ENCODE measurements around the gene MAGI1. TPM values are rescaled to one million over a fixed set of nuclear protein-coding genes. Genes with fewer than 3 reads are reported as not detected.

MAGI1 gene
- polyA plus RNA-seq, 3 donors: not detected

DNA sequence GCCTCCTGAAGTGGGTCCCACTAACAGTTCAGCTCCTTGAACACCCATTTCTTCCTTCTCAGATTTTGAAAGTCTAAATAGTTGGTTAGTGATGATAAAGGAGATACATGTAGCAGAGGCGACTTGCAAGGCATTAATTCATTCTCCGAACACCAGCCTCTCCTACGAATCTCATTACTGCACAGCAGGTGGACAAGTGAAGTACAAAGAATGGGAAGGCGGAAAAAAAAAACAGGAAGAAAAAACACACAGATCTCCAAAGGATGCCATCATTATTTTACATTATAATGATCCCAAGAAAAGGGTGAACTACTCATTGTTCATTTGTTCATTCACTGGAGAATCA, 276.5 kb downstream of the MAGI1 start:
- no peaks in the 10 kb centered on the region for H3K27me3 ChIP-seq (ENCODE audit: control insufficient read depth in 2 of 2, insufficient read depth in 2 of 2, low read length in 2 of 2)
- Mint-ChIP-seq H3K27ac (no peak overlapping the region), H3K27me3 (ENCODE audit: low read depth in 3 of 3) (no peaks in the 10 kb centered on the region), H3K9me3 (peaks cover 0 to 3% (median 0%) of the 10 kb centered on the region in 7 donors), H3K36me3 (no peaks in the 10 kb centered on the region), H3K4me1 (no peaks in the 10 kb centered on the region), H3K4me3 (no peak overlapping the region)
- no peak for DNase-seq
- H3K27ac ChIP-seq (ENCODE audit: low read depth in 1 of 2, low read length in 2 of 2): no peak overlapping the region
- no peaks in the 10 kb centered on the region for H4K20me1 ChIP-seq (ENCODE audit: insufficient read depth, low read length)
- no peaks in the 10 kb centered on the region for H3K9me3 ChIP-seq (replicated peaks in 1 of 2; ENCODE audit: control insufficient read depth in 1 of 2, insufficient read depth in 1 of 2, low read length in 2 of 2)
- H2AFZ ChIP-seq (ENCODE audit: insufficient read depth, low read depth, low read length, poor library complexity, severe bottlenecking): no peak overlapping the region
- H3K9ac ChIP-seq (ENCODE audit: insufficient read depth, low read length, poor library complexity, severe bottlenecking): no peak overlapping the region
- no peaks in the 10 kb centered on the region for H3K36me3 ChIP-seq (replicated peaks in 1 of 2; ENCODE audit: control insufficient read depth in 1 of 2, insufficient read depth in 2 of 2, low read length in 2 of 2)
- no peak overlapping the region for H3K4me2 ChIP-seq (replicated peaks; ENCODE audit: extremely low read depth, low read length, poor library complexity, severe bottlenecking)
- WGBS (ENCODE audit: insufficient coverage): no CpG with 5 or more reads among the region's 4 CpGs
- intact Hi-C loops (cut with micrococcal nuclease): no loop called here
- TF ChIP-seq, protein P1, sequence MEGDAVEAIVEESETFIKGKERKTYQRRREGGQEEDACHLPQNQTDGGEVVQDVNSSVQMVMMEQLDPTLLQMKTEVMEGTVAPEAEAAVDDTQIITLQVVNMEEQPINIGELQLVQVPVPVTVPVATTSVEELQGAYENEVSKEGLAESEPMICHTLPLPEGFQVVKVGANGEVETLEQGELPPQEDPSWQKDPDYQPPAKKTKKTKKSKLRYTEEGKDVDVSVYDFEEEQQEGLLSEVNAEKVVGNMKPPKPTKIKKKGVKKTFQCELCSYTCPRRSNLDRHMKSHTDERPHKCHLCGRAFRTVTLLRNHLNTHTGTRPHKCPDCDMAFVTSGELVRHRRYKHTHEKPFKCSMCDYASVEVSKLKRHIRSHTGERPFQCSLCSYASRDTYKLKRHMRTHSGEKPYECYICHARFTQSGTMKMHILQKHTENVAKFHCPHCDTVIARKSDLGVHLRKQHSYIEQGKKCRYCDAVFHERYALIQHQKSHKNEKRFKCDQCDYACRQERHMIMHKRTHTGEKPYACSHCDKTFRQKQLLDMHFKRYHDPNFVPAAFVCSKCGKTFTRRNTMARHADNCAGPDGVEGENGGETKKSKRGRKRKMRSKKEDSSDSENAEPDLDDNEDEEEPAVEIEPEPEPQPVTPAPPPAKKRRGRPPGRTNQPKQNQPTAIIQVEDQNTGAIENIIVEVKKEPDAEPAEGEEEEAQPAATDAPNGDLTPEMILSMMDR (IDR thresholded peaks at IDR 0.05): no peak
- no peaks in the 10 kb centered on the region for H3K79me2 ChIP-seq (ENCODE audit: insufficient read depth, low read length)
- H3K4me3 ChIP-seq (replicated peaks in 1 of 3; ENCODE audit: low read depth in 2 of 3, low read length in 3 of 3): no peak overlapping the region
- no peaks in the 10 kb centered on the region for H3K4me1 ChIP-seq (ENCODE audit: control insufficient read depth in 1 of 2, insufficient read depth in 2 of 2, low read length in 2 of 2)

DNA sequence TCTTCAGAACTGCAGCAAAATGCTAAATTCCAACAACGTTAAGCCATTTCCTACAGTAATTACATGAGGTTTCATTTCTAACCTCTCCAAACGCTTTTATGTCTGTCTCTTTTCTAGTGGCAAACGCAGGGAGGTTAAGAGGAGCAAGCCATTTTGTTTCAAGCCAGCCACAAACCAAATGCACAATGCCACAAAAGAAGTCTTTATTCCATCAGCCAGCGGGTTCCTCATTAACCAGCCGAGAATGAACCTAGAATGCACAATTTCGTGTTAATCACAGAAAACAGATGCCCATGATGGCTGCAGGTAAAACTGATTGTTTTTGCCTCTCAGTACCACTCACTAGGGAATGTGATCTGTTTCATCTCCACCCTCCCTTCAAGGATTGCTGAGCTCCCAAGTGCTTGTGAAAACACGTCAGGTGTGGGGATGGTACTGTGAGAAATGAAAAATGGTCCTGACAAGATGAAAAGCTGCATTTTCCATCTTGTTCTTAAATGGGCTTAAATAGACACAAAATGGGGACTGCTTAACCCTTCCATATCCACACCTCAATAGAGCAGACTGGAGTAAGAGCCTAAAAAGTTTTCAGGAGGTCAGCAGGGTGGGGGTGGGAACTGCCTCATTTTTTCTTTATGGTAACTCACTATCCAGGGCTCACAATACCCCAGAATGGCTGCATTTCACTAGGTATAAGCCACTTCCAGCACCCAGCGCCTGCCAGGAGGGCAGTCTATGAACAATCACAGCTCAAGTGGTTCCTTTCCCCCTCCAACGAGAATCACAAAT, 277.1 kb downstream of the MAGI1 start:
- H3K4me2 ChIP-seq (replicated peaks; ENCODE audit: extremely low read depth, low read length, poor library complexity, severe bottlenecking): no peak overlapping the region
- no peak for DNase-seq
- TF ChIP-seq, protein P1 (IDR thresholded peaks at IDR 0.05): no peak
- Mint-ChIP-seq H3K27ac (no peak overlapping the region), H3K36me3 (no peaks in the 10 kb centered on the region), H3K4me1 (no peaks in the 10 kb centered on the region), H3K27me3 (ENCODE audit: low read depth in 3 of 3) (no peaks in the 10 kb centered on the region), H3K9me3 (peaks cover 0 to 2% (median 0%) of the 10 kb centered on the region in 7 donors), H3K4me3 (no peak overlapping the region)
- no peaks in the 10 kb centered on the region for H3K27me3 ChIP-seq (ENCODE audit: control insufficient read depth in 2 of 2, insufficient read depth in 2 of 2, low read length in 2 of 2)
- no peak overlapping the region for H3K9ac ChIP-seq (ENCODE audit: insufficient read depth, low read length, poor library complexity, severe bottlenecking)
- H3K36me3 ChIP-seq (replicated peaks in 1 of 2; ENCODE audit: control insufficient read depth in 1 of 2, insufficient read depth in 2 of 2, low read length in 2 of 2): no peaks in the 10 kb centered on the region
- WGBS (ENCODE audit: insufficient coverage): 94% methylated on average over 7 of the region's 9 CpGs
- intact Hi-C loops (cut with micrococcal nuclease): no loop called here
- no peaks in the 10 kb centered on the region for H3K79me2 ChIP-seq (ENCODE audit: insufficient read depth, low read length)
- no peaks in the 10 kb centered on the region for H3K4me1 ChIP-seq (ENCODE audit: control insufficient read depth in 1 of 2, insufficient read depth in 2 of 2, low read length in 2 of 2)
- H2AFZ ChIP-seq (ENCODE audit: insufficient read depth, low read depth, low read length, poor library complexity, severe bottlenecking): no peak overlapping the region
- H3K27ac ChIP-seq (ENCODE audit: low read depth in 1 of 2, low read length in 2 of 2): no peak overlapping the region
- H3K9me3 ChIP-seq (replicated peaks in 1 of 2; ENCODE audit: control insufficient read depth in 1 of 2, insufficient read depth in 1 of 2, low read length in 2 of 2): no peaks in the 10 kb centered on the region
- H4K20me1 ChIP-seq (ENCODE audit: insufficient read depth, low read length): no peaks in the 10 kb centered on the region
- H3K4me3 ChIP-seq (replicated peaks in 1 of 3; ENCODE audit: low read depth in 2 of 3, low read length in 3 of 3): no peak overlapping the region

All from CD14-positive monocyte (primary cell).